ENCODE data around the gene PAOX.
"Not testable (repeated sequence)": the region's sequence is repeated elsewhere in the genome, so short reads cannot be mapped to it uniquely, and the experiment has no call there.

PAOX gene

GRCh38 chr10:133365461-133366129, 13.5 kb upstream of the PAOX start:
- DNase-seq: no peak

- no peak for DNase-seq
Observed at GRCh38 chr10:133366130-133366478, 13.0 kb upstream of the PAOX start.

GRCh38 chr10:133366751-133367150, 12.3 kb upstream of the PAOX start:
- no peak for DNase-seq

GRCh38 chr10:133367461-133367860, 11.6 kb upstream of the PAOX start:
- DNase-seq: not testable (repeated sequence)

- no peak for DNase-seq
Observed at GRCh38 chr10:133368153-133368552, 10.9 kb upstream of the PAOX start.

- DNase-seq: no peak
Observed at GRCh38 chr10:133370030-133370786, 8.9 kb upstream of the PAOX start.

DNA sequence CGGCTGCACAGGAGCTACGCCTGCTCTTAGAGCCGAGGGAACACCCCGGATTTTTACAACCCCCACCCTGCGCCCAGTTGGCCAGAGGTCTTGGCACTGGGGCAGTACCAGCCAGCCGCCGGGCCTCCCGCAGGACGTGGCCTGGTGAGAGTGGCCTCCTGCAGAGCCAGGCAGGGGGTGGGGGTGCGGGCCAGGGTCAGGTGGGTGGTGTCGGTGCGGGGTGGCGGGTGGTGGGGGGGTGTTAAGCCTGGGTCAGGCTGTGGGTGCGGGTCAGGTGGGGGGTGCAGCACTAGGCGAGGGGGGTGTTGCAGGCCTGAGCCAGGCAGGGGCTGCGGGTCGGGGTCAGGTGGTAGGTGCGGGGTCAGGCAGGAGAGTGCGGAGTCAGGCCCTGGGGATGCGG, 6.6 kb upstream of the PAOX start:
- no peak for DNase-seq

GRCh38 chr10:133373174-133374090, 5.6 kb upstream of the PAOX start, which contains the start of gene ECHS1:
Gene ECHS1 (minus strand): TSS chr10:133373354. CDS start chr10:133373333, 21 bp downstream.
- peak; percentile 96 for DNase-seq

DNA sequence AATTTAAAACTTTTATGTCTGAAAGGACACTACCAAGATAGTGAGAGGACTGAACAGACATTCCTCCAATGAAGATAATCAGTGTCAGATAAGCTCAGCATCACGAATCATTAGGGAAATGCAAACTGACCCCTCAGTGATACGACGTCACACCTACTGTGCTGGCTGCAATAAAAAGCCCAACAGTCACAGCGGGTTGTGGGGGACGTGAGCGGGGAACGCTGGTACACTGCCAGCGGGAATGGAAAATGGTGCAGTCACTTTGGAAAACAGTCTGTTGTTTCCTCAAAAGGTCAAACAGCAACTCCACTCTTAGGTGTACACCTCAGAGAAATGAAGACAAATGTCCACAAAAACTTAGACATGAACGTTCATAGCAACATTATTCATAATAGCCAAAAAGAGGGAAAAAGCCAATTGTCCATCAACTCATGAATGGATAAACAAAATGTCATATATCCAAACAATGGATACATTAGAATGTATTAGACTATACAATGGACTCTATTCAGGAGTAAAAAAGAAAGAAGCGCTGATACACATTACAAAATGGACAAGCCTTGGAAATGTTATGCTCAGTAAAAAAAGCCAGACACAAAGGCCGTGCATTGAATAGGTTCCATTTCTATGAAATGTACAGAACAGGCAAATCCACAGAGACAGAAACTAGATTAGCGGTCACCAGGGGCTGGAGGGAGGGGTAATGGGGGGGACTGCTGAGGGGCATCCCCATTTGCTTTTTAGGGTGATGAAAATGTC, 3.5 kb upstream of the PAOX start:
- DNase-seq: no peak

DNA sequence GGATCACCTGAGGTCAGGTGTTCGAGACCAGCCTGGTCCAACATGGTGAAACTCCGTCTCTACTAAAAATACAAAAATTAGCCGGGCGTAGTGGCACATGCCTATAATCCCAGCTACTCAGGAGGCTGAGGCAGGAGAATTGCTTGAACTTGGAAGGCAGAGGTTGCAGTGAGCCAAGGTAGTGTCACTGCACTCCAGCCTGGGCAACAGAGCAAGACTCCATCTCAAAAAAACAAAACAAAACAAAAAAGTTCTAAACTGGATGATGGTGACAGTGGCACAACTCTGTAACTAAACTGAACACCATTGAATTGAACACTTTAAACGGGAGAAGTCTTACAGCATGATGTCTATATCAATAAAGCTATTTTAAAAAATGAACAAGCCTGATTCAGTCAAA, 2.9 kb upstream of the PAOX start:
- DNase-seq: not testable (repeated sequence)

GRCh38 chr10:133377025-133377817, 1.8 kb upstream of the PAOX start:
- DNase-seq: no peak

- no peak for DNase-seq
Observed at GRCh38 chr10:133377818-133378250, 1.2 kb upstream of the PAOX start.

- DNase-seq: peak; percentile 50
Observed at GRCh38 chr10:133378251-133379096, 588 bp upstream of the PAOX start.

DNA sequence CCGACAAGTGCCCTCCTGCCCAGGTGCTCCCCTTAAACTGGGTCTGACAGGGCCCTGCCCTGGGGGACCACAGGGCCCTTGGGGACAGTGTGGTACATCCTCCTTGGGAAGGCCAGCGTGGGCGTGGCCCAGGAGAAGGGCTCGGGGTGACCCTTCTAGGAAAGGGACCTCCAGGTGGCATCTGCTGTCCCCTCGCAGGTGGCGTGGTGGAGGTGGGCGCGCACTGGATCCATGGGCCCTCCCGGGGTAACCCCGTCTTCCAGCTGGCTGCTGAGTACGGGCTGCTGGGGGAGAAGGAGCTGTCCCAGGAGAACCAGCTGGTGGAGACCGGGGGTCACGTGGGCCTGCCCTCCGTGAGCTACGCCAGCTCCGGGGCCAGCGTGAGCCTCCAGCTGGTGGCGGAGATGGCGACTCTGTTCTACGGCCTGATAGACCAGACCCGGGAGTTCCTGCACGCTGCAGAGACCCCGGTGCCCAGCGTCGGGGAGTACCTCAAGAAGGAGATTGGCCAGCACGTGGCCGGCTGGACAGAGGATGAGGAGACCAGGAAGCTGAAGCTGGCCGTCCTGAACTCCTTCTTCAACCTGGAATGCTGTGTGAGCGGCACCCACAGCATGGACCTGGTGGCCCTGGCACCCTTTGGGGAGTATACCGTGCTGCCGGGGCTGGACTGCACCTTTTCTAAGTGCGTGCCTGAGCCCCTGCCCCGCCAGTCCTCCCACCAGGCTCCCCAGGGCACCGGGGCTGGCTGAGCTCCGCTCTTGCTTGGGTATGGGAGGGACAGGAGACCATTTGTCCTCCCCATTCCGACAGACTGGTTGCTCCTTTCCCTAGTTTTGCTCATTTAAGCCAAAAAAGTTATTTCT, 972 bp downstream of the PAOX start:
- no peak for DNase-seq

DNA sequence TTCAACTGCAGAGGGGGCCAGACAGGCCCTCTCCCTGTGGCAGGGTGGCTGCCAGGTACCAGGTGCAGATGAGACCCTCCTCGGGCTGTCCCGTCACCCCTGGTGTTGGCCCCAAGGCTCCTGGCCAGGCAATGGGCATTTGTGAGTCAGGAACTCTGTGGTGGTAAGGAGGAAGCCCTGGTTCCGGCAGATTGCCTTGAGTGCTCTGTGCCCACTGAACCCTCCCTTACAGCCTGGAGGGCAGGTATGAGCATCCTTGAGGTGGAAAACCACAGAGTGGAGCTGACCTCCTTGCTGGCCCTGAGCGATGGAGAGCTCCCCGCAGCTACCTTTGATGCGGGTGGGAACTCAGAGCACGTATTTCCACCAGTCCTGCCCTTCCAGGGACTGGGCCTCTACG, 2.0 kb downstream of the PAOX start:
- DNase-seq: no peak

- DNase-seq: no peak
Observed at GRCh38 chr10:133383551-133383950, 4.5 kb downstream of the PAOX start.

DNA sequence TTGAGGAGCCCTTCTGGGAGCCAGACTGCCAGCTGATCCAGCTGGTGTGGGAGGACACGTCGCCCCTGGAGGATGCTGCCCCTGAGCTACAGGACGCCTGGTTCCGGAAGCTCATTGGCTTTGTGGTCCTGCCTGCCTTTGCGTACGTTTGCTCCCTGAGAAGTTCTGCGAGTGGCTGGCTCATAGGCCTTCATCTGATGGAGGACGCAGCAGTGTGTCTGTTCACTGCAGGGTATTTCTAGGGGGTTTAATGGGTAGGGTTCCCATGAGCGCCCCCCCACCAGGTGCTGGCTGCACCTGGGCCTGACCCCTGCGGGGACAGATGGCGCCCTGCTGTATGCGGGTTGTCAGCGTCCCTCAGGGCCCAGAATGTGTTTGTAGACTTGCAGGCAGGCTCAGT, 5.0 kb downstream of the PAOX start:
- DNase-seq: no peak

DNA sequence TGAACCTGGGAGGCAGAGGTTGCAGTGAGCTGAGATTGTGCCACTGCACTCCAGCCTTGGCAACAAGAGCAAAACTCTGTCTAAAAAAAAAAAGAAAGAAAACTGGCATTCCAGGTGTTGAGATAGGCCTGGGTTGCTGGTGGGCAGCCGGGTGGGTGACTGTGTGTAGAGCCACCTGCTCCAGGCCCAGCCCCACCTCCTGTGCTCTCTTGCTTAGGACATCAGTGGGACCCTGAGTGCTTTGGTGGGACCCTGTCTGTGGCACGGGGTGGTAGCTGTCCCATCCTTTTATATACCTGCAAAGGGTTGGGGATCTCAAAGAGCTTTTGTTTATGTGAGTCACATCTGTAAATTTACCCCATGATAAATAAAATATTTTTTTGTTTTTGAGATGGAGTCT, 6.2 kb downstream of the PAOX start:
- no peak for DNase-seq

DNA sequence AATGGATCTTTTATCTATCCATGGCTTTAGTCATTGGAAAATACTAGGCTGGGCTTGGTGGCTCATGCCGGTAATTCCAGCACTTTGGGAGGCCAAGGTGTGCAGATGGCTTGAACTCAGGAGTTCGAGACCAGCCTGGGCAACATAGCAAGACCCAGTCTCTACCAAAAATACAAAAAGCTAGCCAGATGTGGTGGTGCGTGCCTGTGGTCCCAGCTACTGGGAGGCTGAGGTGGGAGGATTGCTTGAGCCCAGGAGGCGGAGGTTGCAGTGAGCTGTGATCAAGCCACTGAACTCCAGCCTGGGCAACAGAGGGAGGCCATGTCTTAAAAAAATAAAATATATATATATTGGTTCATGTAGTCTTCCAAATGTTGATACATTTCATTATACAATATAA, 7.9 kb downstream of the PAOX start:
- not testable (repeated sequence) for DNase-seq

Data from NCI-H1436 (cell line).